A549 (cell line): ENCODE data around the gene SERPIND1.

Source experiments
- CEBPB ChIP-seq, 2 experiments: fragments of >200 bp in 1 of 2; sonication (Bioruptor Twin) in 1 of 2; formaldehyde crosslinking in 1 of 2; IDR thresholded peaks; 2 replicates each; pipeline ENCODE4 v1.6.1; 2012 to 2016
- CHD4 ChIP-seq: fragments of 200-600 bp; sonication (generic); IDR thresholded peaks from 2 replicates; pipeline ENCODE4 v1.6.1; 2016; ENCODE audit warnings: antibody characterized with exemption, mild to moderate bottlenecking, borderline replicate concordance
- FOSL2 ChIP-seq, 2 experiments: fragments of 450-650 bp in 1 of 2; fragments of >200 bp in 1 of 2; sonication (Bioruptor Twin) in 1 of 2; formaldehyde crosslinking; IDR thresholded peaks; 2 replicates each; pipeline versions ENCODE4 v1.5.0 to v1.6.1; 2016 to 2020; ENCODE audit warnings: mild to moderate bottlenecking in 1 of 2, moderate library complexity in 1 of 2
- JUNB ChIP-seq: fragments of >200 bp; sonication (Bioruptor Twin); formaldehyde crosslinking; IDR thresholded peaks from 2 replicates; pipeline ENCODE4 v1.6.1; 2016
- KDM1A ChIP-seq: fragments of 200-600 bp; sonication (generic); IDR thresholded peaks from 2 replicates; pipeline ENCODE4 v1.6.1; 2016; ENCODE audit warnings: low read depth, mild to moderate bottlenecking
- POLR2A ChIP-seq: IDR thresholded peaks from 2 replicates; pipeline ENCODE4 v1.6.1; 2012; ENCODE audit warnings: mild to moderate bottlenecking, low read length
- RAD21 ChIP-seq, 2 experiments: fragments of >200 bp in 1 of 2; sonication (Bioruptor Twin) in 1 of 2; formaldehyde crosslinking in 1 of 2; IDR thresholded peaks in 1 of 2; conservative IDR thresholded peaks in 1 of 2; 2 replicates in 1 of 2; 3 replicates in 1 of 2; pipeline ENCODE4 v1.6.1; 2012 to 2018; ENCODE audit warnings: inconsistent platforms in 1 of 2
- REST ChIP-seq: fragments of 200-600 bp; sonication (generic); IDR thresholded peaks from 2 replicates; pipeline ENCODE4 v1.6.1; 2016; ENCODE audit warnings: antibody characterized with exemption, mild to moderate bottlenecking, moderate library complexity
- SMC3 ChIP-seq: fragments of >200 bp; sonication (Bioruptor Twin); formaldehyde crosslinking; IDR thresholded peaks from 3 replicates; pipeline ENCODE4 v1.6.1; 2018; ENCODE audit warnings: inconsistent platforms
- TP53 ChIP-seq: fragments of 250-450 bp; sonication (Bioruptor Pico); IDR thresholded peaks from 2 replicates; pipeline ENCODE4 v1.5.0; 2021; ENCODE audit warnings: mild to moderate bottlenecking, moderate library complexity
- ZC3H11A ChIP-seq: fragments of 450-650 bp; IDR thresholded peaks from 2 replicates; pipeline ENCODE4 v1.6.1; 2014; ENCODE audit warnings: antibody characterized with exemption, mild to moderate bottlenecking
- TF ChIP-seq, protein P1 (sequence below): fragments of >200 bp; sonication (Bioruptor Twin); formaldehyde crosslinking; IDR thresholded peaks from 3 replicates; pipeline ENCODE4 v1.5.1; 2016
- TF ChIP-seq, protein P2 (sequence below): fragments of 150-350 bp; IDR thresholded peaks from 2 replicates; pipeline ENCODE4 v1.6.1; 2014; ENCODE audit warnings: low read depth, mild to moderate bottlenecking, low read length
- TF ChIP-seq, protein P3 (sequence below): fragments of 250-450 bp; sonication (Bioruptor Pico); IDR thresholded peaks from 2 replicates; pipeline ENCODE4 v1.5.0; 2021; ENCODE audit warnings: mild to moderate bottlenecking, moderate library complexity, borderline replicate concordance

DNA sequence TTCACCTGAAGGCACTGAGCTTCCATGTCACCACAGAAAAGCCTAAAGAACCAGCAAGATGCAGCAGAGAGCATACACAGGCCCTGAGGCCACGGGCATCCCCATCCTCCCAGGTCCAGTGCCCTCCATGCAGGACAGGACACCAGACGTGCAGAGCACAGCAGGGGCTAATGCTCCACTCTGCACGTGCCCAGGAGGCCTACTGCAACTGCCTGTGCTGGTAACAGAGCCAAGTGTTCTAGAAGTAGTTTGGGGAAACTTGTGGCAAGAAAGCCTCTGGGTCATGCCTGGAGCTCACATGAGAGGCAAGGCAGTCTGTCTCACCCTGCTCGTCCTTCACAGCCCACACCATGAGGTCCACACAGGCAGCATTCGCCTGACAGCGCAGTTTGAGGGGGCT, 30.7 kb downstream of the SERPIND1 start:
- TF ChIP-seq, protein P1, sequence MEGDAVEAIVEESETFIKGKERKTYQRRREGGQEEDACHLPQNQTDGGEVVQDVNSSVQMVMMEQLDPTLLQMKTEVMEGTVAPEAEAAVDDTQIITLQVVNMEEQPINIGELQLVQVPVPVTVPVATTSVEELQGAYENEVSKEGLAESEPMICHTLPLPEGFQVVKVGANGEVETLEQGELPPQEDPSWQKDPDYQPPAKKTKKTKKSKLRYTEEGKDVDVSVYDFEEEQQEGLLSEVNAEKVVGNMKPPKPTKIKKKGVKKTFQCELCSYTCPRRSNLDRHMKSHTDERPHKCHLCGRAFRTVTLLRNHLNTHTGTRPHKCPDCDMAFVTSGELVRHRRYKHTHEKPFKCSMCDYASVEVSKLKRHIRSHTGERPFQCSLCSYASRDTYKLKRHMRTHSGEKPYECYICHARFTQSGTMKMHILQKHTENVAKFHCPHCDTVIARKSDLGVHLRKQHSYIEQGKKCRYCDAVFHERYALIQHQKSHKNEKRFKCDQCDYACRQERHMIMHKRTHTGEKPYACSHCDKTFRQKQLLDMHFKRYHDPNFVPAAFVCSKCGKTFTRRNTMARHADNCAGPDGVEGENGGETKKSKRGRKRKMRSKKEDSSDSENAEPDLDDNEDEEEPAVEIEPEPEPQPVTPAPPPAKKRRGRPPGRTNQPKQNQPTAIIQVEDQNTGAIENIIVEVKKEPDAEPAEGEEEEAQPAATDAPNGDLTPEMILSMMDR = no peak
- no peak for TF ChIP-seq POLR2A
- no peak for TF ChIP-seq KDM1A
- TF ChIP-seq JUNB = no peak
- no peak for TF ChIP-seq CHD4
- no peak for TF ChIP-seq SMC3
- TF ChIP-seq TP53 (CRISPR knock-in tag) = no peak
- TF ChIP-seq, protein P2, sequence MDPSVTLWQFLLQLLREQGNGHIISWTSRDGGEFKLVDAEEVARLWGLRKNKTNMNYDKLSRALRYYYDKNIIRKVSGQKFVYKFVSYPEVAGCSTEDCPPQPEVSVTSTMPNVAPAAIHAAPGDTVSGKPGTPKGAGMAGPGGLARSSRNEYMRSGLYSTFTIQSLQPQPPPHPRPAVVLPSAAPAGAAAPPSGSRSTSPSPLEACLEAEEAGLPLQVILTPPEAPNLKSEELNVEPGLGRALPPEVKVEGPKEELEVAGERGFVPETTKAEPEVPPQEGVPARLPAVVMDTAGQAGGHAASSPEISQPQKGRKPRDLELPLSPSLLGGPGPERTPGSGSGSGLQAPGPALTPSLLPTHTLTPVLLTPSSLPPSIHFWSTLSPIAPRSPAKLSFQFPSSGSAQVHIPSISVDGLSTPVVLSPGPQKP = no peak
- no peak for TF ChIP-seq ZC3H11A
- TF ChIP-seq REST = no peak
- TF ChIP-seq CEBPB (IDR thresholded peaks at IDR 0.05) = no peak
- TF ChIP-seq, protein P3, sequence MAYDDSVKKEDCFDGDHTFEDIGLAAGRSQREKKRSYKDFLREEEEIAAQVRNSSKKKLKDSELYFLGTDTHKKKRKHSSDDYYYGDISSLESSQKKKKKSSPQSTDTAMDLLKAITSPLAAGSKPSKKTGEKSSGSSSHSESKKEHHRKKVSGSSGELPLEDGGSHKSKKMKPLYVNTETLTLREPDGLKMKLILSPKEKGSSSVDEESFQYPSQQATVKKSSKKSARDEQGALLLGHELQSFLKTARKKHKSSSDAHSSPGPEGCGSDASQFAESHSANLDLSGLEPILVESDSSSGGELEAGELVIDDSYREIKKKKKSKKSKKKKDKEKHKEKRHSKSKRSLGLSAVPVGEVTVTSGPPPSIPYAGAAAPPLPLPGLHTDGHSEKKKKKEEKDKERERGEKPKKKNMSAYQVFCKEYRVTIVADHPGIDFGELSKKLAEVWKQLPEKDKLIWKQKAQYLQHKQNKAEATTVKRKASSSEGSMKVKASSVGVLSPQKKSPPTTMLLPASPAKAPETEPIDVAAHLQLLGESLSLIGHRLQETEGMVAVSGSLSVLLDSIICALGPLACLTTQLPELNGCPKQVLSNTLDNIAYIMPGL (CRISPR knock-in tag) = no peak
- TF ChIP-seq FOSL2 (IDR thresholded peaks at IDR 0.05) = no peak
- no peak for TF ChIP-seq FOSL2 (CRISPR knock-in tag; IDR thresholded peaks at IDR 0.05)
- no peak for TF ChIP-seq RAD21 (conservative IDR thresholded peaks at IDR 0.05 in 1 of 2, IDR thresholded peaks at IDR 0.05 in 1 of 2)
